ENCODE data around the gene KRTAP19-1. TPM values are rescaled to one million over a fixed set of nuclear protein-coding genes. Genes with fewer than 3 reads are reported as not detected.

The KRTAP19-1 gene
- total RNA-seq, 1 experiment from 2014 or later: not detected

GRCh38 chr21:30515681-30516080 lies 35.5 kb upstream of the KRTAP19-1 start:
- WGBS (ENCODE audit: extremely low coverage, insufficient read length, low lambda C conversion rate): no CpG with 5 or more reads among the region's 1 CpG
- no peak for TF ChIP-seq CTCF (conservative IDR thresholded peaks at IDR 0.05)
- no peaks in the 10 kb centered on the region for H3K27me3 ChIP-seq (ENCODE audit: insufficient read depth, low read length)

More at GRCh38 chr21:30515681-30516080, 35.5 kb upstream of the KRTAP19-1 start:
- H3T11ph ChIP-seq (ENCODE audit: low read length): no peak overlapping the region
- H3K23me2 ChIP-seq (ENCODE audit: insufficient read length, low read depth, low read length, poor library complexity, severe bottlenecking): no peaks in the 10 kb centered on the region
- H3K56ac ChIP-seq (ENCODE audit: insufficient read length, low read depth, low read length): no peak overlapping the region
- Mint-ChIP-seq H3K27me3 (ENCODE audit: low read depth) (no peaks in the 10 kb centered on the region), H3K36me3 (ENCODE audit: insufficient read depth in 1 of 3, low read depth in 3 of 3) (peaks cover 0 to 13% (median 6%) of the 10 kb centered on the region in 3 experiments; a peak in 4 of 7 replicates), H3K9me3 (peaks cover 4 to 13% of the 10 kb centered on the region in 2 experiments; a peak in 4 of 5 replicates), H3K4me3 (no peak overlapping the region), H3K27ac (no peak overlapping the region), H3K4me1 (peaks cover 0 to 6% of the 10 kb centered on the region in 2 experiments; a peak in 2 of 4 replicates)
- no peak overlapping the region for H2BK12ac ChIP-seq (ENCODE audit: insufficient read length, low read depth, low read length)
- no peak overlapping the region for H3K4me2 ChIP-seq (ENCODE audit: insufficient read depth, insufficient read length, low read length)
- no peak overlapping the region for H3K18ac ChIP-seq (ENCODE audit: insufficient read length, low read depth, low read length)
- no peaks in the 10 kb centered on the region for H4K20me1 ChIP-seq (ENCODE audit: control insufficient read depth, insufficient read depth, insufficient read length)
- H2BK5ac ChIP-seq (ENCODE audit: insufficient read length, low read length): no peak overlapping the region
- H4K91ac ChIP-seq (ENCODE audit: insufficient read length, low read depth, low read length): no peak overlapping the region
- no peak overlapping the region for H3K14ac ChIP-seq (ENCODE audit: insufficient read depth, low read length)
- no peak overlapping the region for H2AK5ac ChIP-seq (ENCODE audit: insufficient read length, low read length)
- H4K5ac ChIP-seq (ENCODE audit: insufficient read length, low read depth, low read length): no peak overlapping the region
- H3K9ac ChIP-seq (ENCODE audit: extremely low read depth, insufficient read length, low read length): no peak overlapping the region
- no peak overlapping the region for H2AFZ ChIP-seq (ENCODE audit: low read length)
- no peaks in the 10 kb centered on the region for H3K79me1 ChIP-seq (ENCODE audit: insufficient read depth, low read depth, low read length, poor library complexity, severe bottlenecking)
- no peak overlapping the region for H3K23ac ChIP-seq (ENCODE audit: insufficient read length, low read depth, low read length)
- H3K79me2 ChIP-seq (ENCODE audit: insufficient read depth, low read length): no peaks in the 10 kb centered on the region
- H4K8ac ChIP-seq (replicated peaks; ENCODE audit: insufficient read length, low read depth, low read length): no peak overlapping the region
- H3K27ac ChIP-seq (ENCODE audit: insufficient read length, low read depth, low read length): no peak overlapping the region
- no peak overlapping the region for H2BK15ac ChIP-seq (ENCODE audit: low read depth, low read length)
- no peaks in the 10 kb centered on the region for H3K4me1 ChIP-seq (ENCODE audit: insufficient read depth, low read length)
- no peak for DNase-seq
- H3K9me3 ChIP-seq (ENCODE audit: control insufficient read depth, low read depth, low read length): no peaks in the 10 kb centered on the region
- H3K4ac ChIP-seq (ENCODE audit: low read depth, low read length): no peak overlapping the region
- no peak overlapping the region for H2BK20ac ChIP-seq (ENCODE audit: low read depth, low read length, poor library complexity, severe bottlenecking)
- H2BK120ac ChIP-seq (ENCODE audit: low read depth, low read length, poor library complexity, severe bottlenecking): no peak overlapping the region

Data from H9 (cell line).